ENCODE measurements around the gene ILK. TPM values are rescaled to one million over a fixed set of nuclear protein-coding genes. Genes with fewer than 3 reads are reported as not detected.

ILK gene
- total RNA-seq, 1 donor from 2014 or later, result 128 TPM

DNA sequence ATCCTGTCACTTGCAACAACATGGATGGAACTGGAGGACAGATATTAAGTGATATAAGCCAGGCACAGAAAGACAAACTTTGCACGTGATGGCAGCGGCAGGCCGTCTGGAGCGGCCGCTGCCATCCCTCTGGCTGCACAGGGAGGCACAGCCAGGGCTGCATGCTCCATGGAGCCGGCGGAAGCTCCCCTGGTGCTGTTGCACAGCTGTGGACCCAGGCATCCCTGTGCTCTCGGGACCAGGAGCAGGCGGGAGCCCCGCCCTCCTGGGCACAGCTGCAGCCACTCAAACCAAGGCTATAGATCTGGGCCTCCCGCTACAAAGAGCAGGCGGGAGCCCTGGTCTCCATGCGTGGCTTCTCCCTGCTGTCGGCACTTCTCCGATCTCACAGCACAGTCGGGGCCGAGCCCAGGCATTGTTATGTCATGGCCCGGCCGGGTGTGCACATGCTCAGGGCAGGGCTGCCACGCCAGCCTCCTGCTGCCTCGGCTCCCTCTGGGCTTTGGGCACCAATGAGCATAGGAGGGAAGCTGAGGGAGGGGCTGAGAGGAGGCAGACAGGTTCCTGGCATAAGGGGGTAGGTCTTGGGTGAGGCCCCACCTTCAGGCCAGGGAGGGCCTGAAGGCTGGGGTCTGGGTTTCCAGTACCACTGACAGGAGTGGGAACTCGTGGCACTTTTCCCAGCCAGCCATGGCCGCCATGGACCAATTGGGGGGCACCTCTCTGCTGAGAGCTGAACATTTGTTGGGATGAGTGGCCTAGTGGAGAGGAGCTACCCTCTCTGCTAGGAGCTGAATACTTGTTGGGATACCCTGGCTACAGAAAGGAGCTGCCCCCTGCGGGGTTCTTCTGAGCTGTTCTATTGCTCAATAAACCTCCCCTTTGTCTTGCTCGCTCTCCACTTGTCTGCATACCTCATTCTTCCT, 16.9 kb upstream of the ILK start:
- Mint-ChIP-seq H3K27me3 (no peaks in the 10 kb centered on the region), H3K4me3 (no peak overlapping the region), H3K36me3 (ENCODE audit: low read depth) (peaks cover 47% of the 10 kb centered on the region), H3K27ac (no peak overlapping the region), H3K4me1 (no peaks in the 10 kb centered on the region), H3K9me3 (peaks cover 16% of the 10 kb centered on the region)
- no peak for ATAC-seq (ENCODE audit: low read depth)
- no peak for DNase-seq
- TF ChIP-seq, protein P1, sequence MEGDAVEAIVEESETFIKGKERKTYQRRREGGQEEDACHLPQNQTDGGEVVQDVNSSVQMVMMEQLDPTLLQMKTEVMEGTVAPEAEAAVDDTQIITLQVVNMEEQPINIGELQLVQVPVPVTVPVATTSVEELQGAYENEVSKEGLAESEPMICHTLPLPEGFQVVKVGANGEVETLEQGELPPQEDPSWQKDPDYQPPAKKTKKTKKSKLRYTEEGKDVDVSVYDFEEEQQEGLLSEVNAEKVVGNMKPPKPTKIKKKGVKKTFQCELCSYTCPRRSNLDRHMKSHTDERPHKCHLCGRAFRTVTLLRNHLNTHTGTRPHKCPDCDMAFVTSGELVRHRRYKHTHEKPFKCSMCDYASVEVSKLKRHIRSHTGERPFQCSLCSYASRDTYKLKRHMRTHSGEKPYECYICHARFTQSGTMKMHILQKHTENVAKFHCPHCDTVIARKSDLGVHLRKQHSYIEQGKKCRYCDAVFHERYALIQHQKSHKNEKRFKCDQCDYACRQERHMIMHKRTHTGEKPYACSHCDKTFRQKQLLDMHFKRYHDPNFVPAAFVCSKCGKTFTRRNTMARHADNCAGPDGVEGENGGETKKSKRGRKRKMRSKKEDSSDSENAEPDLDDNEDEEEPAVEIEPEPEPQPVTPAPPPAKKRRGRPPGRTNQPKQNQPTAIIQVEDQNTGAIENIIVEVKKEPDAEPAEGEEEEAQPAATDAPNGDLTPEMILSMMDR (IDR thresholded peaks at IDR 0.05), result no peak
- intact Hi-C loops (cut with micrococcal nuclease), result no loop called here
- ChIA-PET POLR2A (no interaction called here), CTCF (no interaction called here)

DNA sequence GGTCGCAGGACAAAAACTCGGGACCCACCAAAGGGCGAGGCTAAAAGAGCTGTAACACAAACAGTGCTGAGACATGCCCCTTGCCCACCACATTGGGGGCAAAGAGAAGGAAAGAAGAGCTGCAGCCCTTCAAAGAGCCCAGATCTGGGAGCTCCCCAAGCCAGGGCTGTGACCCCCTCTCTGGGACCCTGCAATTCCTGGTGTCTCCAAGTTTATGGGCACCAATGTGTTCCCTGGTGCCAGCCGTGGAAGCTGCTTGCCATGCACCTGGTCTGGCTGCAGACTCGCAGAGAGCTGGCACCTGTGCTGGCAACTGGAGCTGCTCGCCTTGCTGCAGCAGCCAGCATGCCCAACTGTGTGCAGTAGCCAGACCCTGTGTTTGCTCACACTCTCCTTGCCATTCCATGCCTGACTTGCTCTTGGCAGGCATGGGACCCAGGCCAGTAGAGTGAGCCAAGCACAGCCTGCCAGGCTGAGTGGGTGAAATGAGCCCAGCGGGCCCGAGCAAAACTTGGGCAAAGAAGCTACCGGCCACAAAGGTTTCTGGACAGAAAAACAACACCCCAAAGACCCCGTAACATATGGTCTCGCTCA, 16.1 kb upstream of the ILK start:
- TF ChIP-seq, protein P1 (IDR thresholded peaks at IDR 0.05), result no peak
- Mint-ChIP-seq H3K36me3 (ENCODE audit: low read depth) (peaks cover 50% of the 10 kb centered on the region), H3K27me3 (no peaks in the 10 kb centered on the region), H3K27ac (no peak overlapping the region), H3K9me3 (peaks cover 16% of the 10 kb centered on the region), H3K4me3 (no peak overlapping the region), H3K4me1 (no peaks in the 10 kb centered on the region)
- DNase-seq (no peak), ATAC-seq (ENCODE audit: low read depth) (no peak)
- ChIA-PET CTCF (interaction anchor here (0.6 kb wide), 1 partner anchor 234 kb away, joined by 3 read pairs; no protein-coding TSS in a partner anchor), POLR2A (no interaction called here)
- intact Hi-C loops (cut with micrococcal nuclease), result no loop called here

DNA sequence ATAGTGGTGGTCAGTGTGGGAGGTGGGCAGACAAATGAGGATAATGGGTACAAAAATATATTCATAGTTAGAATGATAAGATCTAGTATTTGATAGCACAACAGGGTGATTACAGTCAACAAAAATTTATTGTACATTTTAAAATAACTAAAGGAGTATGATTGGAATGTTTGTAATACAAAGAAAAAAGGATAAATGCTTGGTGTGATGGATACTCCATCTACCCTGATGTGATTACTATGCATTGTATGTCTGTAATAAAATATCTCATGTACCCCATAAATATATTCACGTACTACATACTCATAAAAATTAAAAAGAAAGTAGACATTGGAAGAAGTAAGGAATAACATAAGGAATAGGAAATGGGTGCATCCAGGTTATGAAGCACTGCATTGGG, 15.6 kb upstream of the ILK start:
- ChIA-PET CTCF (no interaction called here), POLR2A (no interaction called here)
- DNase-seq (no peak), ATAC-seq (ENCODE audit: low read depth) (no peak)
- Mint-ChIP-seq H3K27me3 (no peaks in the 10 kb centered on the region), H3K4me3 (no peak overlapping the region), H3K36me3 (ENCODE audit: low read depth) (peaks cover 51% of the 10 kb centered on the region), H3K27ac (no peak overlapping the region), H3K9me3 (peaks cover 16% of the 10 kb centered on the region), H3K4me1 (no peaks in the 10 kb centered on the region)
- TF ChIP-seq, protein P1 (IDR thresholded peaks at IDR 0.05), result no peak
- intact Hi-C loops (cut with micrococcal nuclease), result no loop called here

DNA sequence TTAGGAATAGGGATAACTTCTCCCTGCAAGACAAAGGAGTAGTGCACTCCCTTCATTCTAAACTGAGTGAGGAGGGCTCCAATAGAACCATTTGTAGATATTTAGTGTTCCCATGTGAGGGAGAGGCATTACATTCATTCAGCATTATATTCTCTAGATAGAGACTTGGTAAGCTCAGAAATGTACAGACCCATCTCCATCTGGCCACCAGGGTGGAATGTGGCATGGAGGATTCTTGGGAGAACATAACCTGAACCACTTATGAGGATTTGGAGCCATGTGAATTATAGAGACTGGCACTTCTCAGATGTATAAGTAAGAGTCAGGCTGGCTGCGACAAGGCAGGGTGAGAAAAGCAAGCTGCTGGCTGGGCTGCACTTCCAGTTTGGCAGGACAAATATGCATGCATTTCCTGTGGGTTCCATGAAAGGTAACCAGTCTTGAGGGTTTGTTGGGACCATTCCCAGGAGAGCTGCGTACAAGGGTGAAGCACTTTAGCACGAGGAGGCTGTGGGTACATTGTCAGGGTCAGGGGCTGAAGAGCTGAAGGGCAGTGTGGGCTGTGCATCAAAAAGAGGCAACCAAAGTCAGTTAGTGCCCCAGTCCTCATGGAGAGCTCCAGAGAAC, 9.3 kb upstream of the ILK start:
- Mint-ChIP-seq H3K4me3 (no peak overlapping the region), H3K27ac (no peak overlapping the region), H3K9me3 (no peaks in the 10 kb centered on the region), H3K36me3 (ENCODE audit: low read depth) (peaks cover 79% of the 10 kb centered on the region), H3K27me3 (no peaks in the 10 kb centered on the region), H3K4me1 (peaks cover 10% of the 10 kb centered on the region)
- ChIA-PET CTCF (interaction anchor here (2.0 kb wide), 1 partner anchor 63 kb away, joined by 6 read pairs; no protein-coding TSS in a partner anchor), POLR2A (no interaction called here)
- DNase-seq (no peak), ATAC-seq (ENCODE audit: low read depth) (no peak)
- TF ChIP-seq, protein P1 (IDR thresholded peaks at IDR 0.05), result no peak
- intact Hi-C loops (cut with micrococcal nuclease), result no loop called here

Data from activated B cell treated with CpG ODN at 0.5 μM for 24 hours (primary cell).